HL-60/S4 (cell line): ENCODE results near the gene HSPA2.
"Not testable (repeated sequence)": the region's sequence is repeated elsewhere in the genome, so short reads cannot be mapped to it uniquely, and the experiment has no call there.

Source experiments
- in situ Hi-C: fragments of 300-500 bp; cut with MboI; formaldehyde crosslinking; loops from 2 replicates; pipeline ENCODE4 v1.14.3; 2022; ENCODE audit warnings: low sequenced_read_pairs

HSPA2 gene

GRCh38 chr14:64513271-64513670 lies 27.3 kb upstream of the HSPA2 start:
- in situ Hi-C loops = no loop called here

- in situ Hi-C loops = no loop called here
Measured at GRCh38 chr14:64515053-64515452, 25.5 kb upstream of the HSPA2 start.

- in situ Hi-C loops = no loop called here
Measured at GRCh38 chr14:64516969-64517368, 23.6 kb upstream of the HSPA2 start.

DNA sequence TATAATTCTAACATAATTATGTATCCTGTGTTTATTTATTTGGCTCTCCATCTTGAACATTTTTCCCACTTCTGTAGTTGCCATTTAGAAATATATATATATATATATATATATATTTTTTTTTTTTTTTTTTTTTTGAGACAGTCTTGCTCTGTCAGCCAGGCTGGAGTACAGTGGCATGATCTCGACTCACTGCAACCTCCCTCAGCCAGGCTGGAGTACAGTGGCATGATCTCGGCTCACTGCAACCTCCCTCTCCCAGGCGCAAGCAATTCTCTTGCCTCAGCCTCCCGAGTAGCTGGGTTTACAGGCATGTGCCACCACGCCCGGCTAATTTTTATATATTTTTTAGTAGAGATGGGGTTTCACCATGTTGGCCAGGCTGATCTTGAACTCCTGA lies 22.9 kb upstream of the HSPA2 start:
- in situ Hi-C loops = not testable (repeated sequence)

DNA sequence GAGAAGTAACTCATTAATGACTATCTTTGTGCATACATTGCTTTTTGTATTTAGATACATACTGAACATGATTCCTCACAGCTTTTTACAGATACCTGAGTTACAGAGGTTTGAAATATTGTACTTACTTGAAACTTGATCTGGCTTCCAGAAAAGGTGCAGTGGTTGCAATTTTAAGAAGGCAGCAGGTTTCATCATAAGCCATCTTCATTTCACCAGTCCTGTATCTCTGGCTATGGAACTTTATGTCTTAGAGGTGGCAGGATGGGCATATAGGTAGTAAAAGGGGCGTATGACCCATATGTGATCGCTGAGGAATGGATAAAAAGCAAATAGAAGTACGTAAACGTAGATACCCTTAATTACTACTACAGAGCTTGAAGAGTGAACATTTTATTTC lies 22.3 kb upstream of the HSPA2 start:
- in situ Hi-C loops = no loop called here

GRCh38 chr14:64520699-64521098 lies 19.8 kb upstream of the HSPA2 start:
- in situ Hi-C loops = no loop called here

GRCh38 chr14:64522591-64523355 lies 17.8 kb upstream of the HSPA2 start:
- in situ Hi-C loops = no loop called here

- in situ Hi-C loops = no loop called here
Measured at GRCh38 chr14:64525354-64525753, 15.2 kb upstream of the HSPA2 start.

DNA sequence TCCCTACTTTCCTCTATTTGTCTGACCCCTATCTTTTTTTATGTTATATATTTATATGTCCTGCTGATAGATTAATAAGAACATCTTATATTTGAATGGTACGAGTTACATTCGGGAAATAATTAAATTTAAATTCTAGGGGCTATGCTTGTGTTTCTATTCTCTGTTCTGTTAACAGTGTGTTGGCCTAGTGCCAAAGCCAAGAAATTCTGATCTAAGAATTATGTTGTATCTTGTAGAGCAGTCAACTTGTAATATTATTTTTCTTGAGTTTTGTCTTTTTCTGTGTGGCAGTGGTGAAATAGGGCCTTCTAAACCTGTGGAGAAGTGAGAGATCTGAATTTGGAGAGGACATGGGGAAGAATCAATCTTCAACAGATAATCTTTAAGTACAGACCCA lies 9.0 kb upstream of the HSPA2 start:
- in situ Hi-C loops = no loop called here

GRCh38 chr14:64536488-64537245 lies 3.9 kb upstream of the HSPA2 start:
- in situ Hi-C loops = no loop called here

- in situ Hi-C loops = no loop called here
Measured at GRCh38 chr14:64541261-64541971, 875 bp downstream of the HSPA2 start.

DNA sequence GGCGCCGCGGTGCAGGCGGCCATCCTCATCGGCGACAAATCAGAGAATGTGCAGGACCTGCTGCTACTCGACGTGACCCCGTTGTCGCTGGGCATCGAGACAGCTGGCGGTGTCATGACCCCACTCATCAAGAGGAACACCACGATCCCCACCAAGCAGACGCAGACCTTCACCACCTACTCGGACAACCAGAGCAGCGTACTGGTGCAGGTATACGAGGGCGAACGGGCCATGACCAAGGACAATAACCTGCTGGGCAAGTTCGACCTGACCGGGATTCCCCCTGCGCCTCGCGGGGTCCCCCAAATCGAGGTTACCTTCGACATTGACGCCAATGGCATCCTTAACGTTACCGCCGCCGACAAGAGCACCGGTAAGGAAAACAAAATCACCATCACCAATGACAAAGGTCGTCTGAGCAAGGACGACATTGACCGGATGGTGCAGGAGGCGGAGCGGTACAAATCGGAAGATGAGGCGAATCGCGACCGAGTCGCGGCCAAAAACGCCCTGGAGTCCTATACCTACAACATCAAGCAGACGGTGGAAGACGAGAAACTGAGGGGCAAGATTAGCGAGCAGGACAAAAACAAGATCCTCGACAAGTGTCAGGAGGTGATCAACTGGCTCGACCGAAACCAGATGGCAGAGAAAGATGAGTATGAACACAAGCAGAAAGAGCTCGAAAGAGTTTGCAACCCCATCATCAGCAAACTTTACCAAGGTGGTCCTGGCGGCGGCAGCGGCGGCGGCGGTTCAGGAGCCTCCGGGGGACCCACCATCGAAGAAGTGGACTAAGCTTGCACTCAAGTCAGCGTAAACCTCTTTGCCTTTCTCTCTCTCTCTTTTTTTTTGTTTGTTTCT lies 1.7 kb downstream of the HSPA2 start:
- in situ Hi-C loops = no loop called here

- in situ Hi-C loops = no loop called here
Measured at GRCh38 chr14:64542836-64543201, 2.3 kb downstream of the HSPA2 start.

GRCh38 chr14:64544607-64545312 lies 4.2 kb downstream of the HSPA2 start:
- in situ Hi-C loops = no loop called here

GRCh38 chr14:64549016-64549415 lies 8.5 kb downstream of the HSPA2 start:
- in situ Hi-C loops = no loop called here

DNA sequence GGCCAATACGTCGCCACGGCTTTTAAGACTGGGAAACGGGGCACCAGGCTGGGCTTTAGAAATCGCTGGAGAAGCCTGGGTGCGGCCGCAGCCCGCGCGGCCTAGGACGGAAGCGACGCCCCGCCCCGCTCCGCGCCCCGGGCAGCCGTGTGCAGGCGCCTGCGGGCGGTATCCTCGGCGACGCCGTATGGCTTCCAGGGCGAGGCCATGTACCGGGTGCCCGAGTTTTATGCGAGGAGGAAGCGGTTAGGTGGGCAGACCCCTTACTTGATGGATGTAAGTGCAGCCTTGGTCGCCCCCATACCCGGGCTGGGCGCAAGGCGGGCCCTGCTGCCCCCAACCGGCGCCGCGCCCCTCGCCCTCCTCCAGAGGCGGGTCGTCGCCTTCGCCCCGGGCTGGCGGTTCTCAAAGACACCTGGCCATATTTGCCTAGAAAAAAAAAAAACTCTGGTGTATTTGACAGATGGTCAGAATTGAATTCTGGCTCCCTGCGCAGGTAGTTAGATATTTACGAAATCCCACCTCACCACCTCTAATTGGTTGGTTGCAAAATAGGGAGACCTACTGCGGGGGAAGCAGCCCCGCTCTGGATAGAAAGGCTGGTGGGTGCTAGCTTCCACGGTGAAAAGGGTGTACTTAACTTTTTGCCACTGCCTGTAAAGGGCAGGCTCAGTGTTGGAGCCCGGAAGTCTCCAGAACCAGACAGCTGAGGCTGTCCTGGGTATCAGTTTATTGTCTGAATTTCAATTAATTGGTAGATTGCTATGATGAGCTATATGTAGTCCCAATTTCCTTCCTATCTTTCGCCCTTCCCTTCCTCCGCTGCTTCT lies 9.5 kb downstream of the HSPA2 start, which contains the start of gene PPP1R36:
Gene PPP1R36, plus strand, starts transcription at position 171 of the 830 bp plus-strand sequence. Its CDS starts 37 bp downstream, at position 208.
- in situ Hi-C loops = no loop called here

DNA sequence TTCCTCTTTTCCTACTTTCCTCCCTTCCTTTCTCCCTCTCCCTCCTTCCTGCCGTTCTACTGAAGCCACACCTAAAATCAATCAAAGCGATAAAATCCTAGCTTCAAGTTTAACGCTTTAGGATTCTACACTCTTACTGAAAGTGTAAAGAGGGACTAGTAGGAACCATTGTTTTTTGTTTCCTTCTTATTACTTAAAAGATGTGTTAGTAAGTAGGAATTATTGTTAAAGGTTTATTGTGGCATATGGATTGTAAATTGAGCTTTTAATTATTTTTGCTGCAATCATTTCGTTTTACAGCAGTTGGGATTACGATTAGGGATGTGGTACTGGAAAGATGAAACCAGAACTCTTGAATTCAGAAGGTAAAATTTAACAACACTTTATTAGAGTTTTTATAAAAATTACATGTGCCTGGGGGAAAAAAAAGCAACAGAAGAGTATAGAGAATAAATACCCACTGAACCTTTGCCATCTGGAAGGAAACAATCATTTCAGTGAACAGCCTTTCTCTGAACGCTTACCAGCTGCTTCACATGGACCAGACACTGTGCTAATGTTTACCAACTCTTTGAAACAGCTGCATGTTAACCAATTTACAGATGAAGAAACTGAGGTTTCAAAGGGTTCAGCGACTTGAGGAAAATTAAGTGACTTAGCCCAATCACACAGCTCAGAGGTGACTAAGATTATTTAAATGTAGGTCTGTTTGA lies 10.2 kb downstream of the HSPA2 start:
- in situ Hi-C loops = no loop called here

- in situ Hi-C loops = no loop called here
Measured at GRCh38 chr14:64554556-64554955, 14.0 kb downstream of the HSPA2 start.

DNA sequence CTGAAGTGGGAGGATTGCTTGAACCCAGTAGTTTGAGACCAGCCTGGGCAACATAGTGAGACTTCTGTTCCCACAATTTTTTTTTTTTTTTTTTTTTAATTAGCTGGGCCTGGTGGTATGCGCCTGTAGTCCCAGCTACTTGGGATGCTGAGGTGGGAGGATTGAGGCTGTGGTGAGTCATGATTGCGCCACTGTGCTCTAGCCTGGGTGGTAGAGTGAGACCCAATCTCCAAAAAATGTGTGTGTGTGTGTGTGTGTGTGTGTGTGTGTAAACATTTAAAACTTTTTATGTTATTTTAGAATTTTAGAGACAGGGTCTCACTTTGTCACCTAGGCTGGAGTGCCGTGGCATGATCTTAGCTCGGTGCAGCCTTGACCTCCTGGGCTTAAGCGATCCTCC lies 16.0 kb downstream of the HSPA2 start:
- in situ Hi-C loops = no loop called here
